GM18858 (cell line): ENCODE measurements around the gene KRT13.

Experiments
- ATAC-seq: cut with Tn5 transposase; IDR thresholded peaks from one replicate; pipeline ENCODE4 v1.9.1; 2021; ENCODE audit not compliant: unreplicated experiment

KRT13 gene

DNA sequence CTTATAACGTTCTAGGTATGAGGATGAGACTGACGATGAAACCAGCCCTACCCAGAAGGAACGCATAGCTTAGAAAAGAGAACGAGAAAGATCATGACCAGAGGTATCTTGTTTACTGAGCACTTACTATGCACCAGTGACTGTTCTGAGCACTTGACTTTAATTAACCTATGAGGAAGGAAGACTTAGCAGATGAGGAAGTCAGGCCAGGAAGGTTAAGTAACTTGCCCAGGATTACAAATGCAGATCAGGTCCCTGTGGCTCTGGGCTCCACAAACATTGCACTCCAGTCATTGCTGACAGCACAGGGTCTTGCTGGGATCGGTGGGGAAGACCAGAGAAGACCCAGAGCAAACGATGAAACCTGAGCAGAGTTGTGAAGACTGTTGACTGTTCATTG, 7.1 kb downstream of the KRT13 start:
- ATAC-seq, result no peak

DNA sequence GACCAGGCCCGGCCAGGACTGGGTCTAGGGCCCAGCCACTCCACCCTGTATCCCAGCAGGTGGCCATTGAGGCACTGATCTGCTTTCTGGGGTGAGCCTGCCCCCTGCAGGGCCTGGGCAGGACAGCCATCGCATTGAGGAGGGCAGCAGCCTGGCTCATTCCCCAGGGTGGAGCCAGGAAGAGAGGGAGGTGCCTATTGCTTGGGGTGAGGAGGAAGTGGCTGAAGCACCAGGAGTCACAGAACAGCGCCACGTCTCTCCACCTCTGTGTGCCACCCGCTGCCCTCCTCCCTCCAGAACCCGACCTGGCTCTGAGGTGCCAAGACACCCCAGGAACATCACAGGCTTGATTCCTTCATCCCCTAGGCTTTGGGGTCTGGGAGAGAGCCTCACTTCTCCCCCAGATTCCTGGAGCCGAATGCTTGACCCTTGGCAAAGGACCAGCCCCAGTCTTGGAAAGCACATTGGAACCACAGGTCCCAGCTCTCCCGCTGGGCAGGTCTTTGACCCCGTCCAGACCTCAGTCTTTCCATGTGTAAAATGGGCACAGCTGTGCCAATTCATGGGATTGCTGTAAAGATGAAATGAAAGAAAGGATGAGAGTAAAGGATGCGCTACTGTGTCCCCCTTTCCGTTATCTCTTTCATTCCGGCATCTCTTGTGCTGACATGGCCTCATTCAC, 8.5 kb downstream of the KRT13 start:
- ATAC-seq, result no peak

DNA sequence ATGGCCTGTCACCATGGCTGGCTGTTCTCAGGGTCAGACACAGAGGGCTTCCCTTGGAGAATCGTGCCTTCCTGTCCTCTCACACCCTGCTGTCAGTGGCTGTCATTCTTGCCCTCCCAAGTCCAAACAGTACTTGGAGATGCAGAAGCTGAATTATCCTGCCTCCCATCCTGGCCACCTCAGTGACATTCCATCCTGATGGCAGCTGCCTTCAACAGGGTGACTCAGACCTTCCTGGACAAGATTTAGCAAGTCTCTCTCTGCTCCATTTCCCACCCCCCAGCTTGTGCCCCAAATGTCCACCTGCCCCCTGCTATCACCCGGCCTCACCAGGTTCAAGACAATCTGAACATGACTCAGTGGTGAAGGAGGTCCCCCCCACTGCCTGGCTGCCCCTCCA, 10.9 kb downstream of the KRT13 start:
- ATAC-seq, result no peak

DNA sequence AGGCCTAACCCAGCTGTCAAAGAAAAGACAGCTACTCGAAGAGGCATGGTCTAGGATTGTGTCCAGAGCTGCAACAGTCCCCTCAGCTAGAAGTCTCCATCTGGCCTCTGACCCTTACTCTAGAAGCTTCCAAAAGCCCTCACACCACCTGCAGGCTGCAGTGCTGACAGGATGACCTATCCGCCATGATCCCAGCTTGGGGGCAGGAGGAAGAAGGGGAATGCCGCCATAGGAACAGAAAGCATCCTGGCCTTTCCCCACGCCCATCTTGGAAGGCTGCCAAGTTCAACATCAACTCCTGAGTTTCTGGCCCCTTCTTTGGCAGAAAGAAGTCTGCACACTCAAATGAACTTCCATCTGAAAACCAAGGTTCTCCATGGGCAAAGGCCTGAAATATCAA, 12.6 kb downstream of the KRT13 start:
- ATAC-seq, result no peak

GRCh38 chr17:41492351-41492750, 13.1 kb downstream of the KRT13 start:
- ATAC-seq, result no peak

DNA sequence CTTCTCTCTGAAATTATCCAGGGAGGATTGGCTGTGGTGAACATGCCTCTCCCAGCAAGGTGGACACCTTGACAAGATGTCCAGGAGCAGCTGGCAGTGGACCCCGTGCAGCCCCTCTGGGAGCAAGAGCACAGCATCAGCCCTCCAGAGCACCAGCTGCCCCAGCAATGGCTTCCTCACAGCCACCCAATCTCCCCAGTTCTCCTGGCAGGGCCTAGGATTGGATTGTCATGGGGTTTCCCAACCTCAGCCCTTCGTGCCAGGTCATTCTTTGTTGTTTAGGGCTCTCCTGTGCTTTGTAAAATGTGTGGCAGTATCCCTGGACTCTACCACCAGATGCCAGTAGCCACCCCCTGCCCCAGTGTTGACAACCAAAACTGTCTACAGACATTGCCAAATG, 13.9 kb downstream of the KRT13 start:
- ATAC-seq, result no peak

DNA sequence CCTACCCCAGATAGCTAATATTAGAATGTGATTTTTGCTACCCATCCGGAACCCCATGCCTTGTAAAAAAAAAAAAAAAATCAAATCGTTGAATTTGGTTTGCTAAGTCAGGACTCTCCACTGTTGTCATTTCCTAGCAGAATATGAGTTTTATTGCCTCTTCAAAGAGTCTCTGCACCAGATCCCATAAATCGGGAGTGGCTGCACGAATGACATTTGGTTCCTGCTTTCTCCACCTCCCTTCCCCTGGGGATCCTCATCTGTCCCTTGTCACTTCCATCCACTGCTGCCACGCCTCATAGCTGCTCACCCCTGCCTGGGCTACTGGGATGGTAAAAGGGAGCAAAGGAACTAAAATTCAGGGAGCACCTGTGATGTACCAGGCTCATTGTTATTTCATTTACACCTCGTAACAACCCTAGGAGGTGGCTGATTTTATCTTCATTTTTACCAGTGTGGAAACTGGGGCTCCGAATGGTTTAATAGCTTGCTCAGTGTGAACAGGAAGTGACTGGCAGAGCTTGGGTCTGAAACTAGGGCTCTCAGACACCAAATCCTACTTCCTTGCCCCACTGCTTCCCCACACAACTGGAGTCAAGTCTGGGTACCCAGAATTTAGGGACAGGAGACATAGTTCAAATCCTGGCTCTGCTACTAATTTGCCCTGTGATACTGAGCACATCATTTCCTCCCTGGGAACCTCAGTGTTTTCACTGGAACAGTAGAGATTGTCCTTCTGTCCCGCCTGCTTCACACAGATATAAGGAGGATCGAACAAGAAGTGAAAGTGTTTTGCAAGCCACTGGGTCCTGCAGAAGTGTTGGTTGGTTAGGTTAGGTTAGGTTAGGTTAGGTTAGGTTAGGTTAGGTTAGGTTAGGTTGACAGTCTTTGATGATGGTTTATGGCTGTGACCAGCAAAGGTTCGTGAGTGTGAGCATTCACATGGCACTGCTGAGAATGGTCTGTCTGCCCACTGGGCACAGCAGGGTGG, 15.1 kb downstream of the KRT13 start:
- ATAC-seq, result no peak

GRCh38 chr17:41489531-41489930, 15.9 kb downstream of the KRT13 start, which contains the start of gene KRT36:
Gene KRT36, minus strand, starts transcription at chr17:41489910. Its CDS starts 46 bp downstream, at chr17:41489864.
- no peak for ATAC-seq

GRCh38 chr17:41486809-41487530, 18.4 kb downstream of the KRT13 start:
- no peak for ATAC-seq

DNA sequence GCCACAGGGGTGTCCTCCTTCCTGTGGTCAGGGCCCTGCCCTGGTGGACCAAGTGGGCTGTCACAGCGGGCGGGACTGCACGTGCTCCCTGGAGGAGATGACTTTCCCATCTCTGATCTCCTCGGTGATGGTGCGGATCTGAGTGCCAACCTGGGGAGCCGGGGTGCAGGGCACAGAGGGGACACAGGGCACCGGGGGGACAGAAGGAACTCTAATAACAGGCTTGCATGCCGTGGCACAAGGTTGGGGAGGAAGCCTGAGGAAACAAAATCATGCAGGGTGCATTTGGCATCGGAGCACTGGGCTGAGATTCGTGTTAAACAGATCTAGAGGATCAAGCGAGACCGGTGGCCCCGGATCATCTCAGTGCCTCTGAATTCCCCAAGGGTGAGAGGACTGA, 19.1 kb downstream of the KRT13 start:
- no peak for ATAC-seq

DNA sequence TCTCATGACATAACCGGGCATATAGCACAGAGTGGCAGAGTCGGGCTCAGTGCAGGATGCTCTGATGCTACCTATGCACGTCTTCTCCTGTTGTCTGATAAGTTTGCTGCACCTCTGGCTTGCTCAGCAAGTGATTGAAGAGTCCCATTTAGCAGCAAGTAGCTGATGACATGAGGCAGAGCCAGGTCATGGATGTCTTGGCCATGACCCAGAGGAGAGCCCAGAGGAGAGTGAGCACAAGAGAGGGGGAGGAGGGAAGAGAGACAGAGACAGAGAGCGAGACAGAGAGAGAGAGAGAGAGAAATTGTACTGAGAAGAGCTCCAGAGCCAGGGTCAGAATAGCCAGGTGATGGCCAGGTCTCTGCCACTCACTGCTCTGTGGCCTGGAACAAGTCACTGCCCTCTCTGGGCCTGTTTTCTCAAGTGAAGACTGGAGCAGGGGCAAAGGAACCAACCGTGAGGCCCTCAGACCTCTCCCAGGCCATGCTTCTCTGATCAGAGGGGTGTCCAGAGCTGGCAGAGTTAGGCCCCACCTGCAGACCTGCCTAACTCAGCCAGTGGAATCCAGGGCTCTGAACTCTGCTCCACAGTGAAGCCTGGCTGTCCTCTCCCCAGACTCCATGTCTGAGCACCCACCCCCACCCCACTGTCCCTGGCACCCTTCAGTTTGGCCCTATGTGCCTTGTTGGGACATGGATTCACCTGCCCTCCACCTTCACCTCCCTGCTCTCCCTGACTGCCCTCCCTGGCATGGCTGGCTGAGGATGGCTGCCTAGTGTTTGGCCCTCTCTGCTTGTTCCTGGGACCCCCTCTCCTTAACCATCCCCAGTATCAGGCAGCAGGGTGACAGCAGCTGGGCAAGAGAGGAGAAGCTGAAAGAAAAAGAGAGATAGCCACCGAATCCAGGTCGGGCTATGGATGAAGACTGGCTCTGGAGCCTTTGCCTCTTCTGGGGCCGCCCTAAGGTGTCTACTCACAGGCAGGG, 20.2 kb downstream of the KRT13 start:
- ATAC-seq, result no peak

- no peak for ATAC-seq
Measured at GRCh38 chr17:41483991-41484826, 21.2 kb downstream of the KRT13 start.

- ATAC-seq, result no peak
Measured at GRCh38 chr17:41483531-41483930, 21.9 kb downstream of the KRT13 start.

- no peak for ATAC-seq
Measured at GRCh38 chr17:41481036-41481435, 24.4 kb downstream of the KRT13 start, which contains the start of gene KRT35. Gene KRT35, minus strand, starts transcription at chr17:41481151. Its CDS starts 54 bp downstream, at chr17:41481097.

DNA sequence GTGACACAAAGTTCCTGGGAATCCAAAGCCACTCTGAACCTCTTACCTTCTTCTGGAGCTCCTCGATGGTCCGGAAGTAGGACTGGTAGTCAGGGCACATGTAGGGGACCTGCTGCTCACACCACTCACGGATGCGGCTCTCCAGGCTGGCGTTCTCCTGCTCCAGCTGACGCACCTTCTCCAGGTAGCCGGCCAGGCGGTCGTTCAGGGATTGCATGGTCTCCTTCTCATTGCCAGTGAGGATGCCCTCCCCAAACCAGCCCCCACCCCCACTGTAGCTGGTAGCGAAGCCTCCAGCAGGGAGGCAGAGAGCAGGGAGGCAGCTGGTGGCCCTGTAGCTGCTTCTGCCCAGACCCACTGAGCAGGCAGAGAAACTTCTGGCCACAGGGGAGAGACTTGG, 24.8 kb downstream of the KRT13 start:
- ATAC-seq, result no peak

DNA sequence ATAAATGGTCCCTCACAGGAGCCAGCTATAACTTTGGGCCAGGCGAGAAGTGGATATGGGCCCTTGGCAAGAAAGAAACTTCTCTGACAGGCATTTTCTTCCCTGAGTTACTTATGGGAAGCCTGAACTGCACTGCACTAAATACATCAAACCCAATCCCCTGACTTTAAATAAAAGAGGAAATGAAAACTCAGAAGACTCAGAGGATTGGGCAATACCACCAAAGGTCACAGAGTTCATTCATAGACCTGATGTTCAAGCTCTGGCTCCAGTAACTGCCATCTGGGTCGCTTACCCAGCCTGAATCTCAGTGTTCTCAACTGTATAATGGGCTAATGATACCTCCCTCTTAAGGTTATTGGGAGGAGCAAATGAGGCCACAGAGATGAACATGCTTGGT, 25.3 kb downstream of the KRT13 start:
- ATAC-seq, result no peak

GRCh38 chr17:41478237-41478636, 27.2 kb downstream of the KRT13 start:
- no peak for ATAC-seq

GRCh38 chr17:41476866-41477815, 28.3 kb downstream of the KRT13 start:
- ATAC-seq, result no peak
